OCI-LY3 (cell line): ENCODE data around the gene E2F2.

Experiments used
- H2AFZ ChIP-seq: fragments of 200-600, 300-600 bp; shearing (Covaris generic); 2 replicates; pipeline ENCODE4 v1.6.0; 2014; ENCODE audit warnings: antibody characterized with exemption, low read depth, low read length
- H3K27ac ChIP-seq: fragments of 200-600, 300-600 bp; sonication (generic); 2 replicates; pipeline ENCODE4 v1.5.1; 2014; ENCODE audit warnings: mild to moderate bottlenecking, low read length, moderate library complexity, mixed read lengths
- H3K27me3 ChIP-seq: fragments of 200-600, 300-600 bp; sonication (generic); 2 replicates; pipeline ENCODE4 v1.6.1; 2014; ENCODE audit warnings: low read depth, low read length, mixed read lengths
- H3K36me3 ChIP-seq: fragments of 200-600, 300-600 bp; sonication (generic); replicated peaks from 2 replicates; pipeline ENCODE3; 2014; ENCODE audit warnings: low read depth, low read length, mixed read lengths
- H3K4me1 ChIP-seq: fragments of 300-600, 200-600 bp; sonication (generic); 2 replicates; pipeline ENCODE4 v1.6.1; 2014; ENCODE audit warnings: low read length, mixed read lengths
- H3K4me2 ChIP-seq: fragments of 200-600, 300-600 bp; sonication (generic); 2 replicates; pipeline ENCODE4 v1.6.1; 2014; ENCODE audit warnings: low read length, mixed read lengths
- H3K4me3 ChIP-seq: fragments of 300-600, 200-600 bp; sonication (generic); 2 replicates; pipeline ENCODE4 v1.5.1; 2014; ENCODE audit warnings: antibody characterized with exemption, mild to moderate bottlenecking, low read length, moderate library complexity
- H3K79me2 ChIP-seq: fragments of 300-600, 200-600 bp; shearing (Covaris generic); 2 replicates; pipeline ENCODE4 v1.6.1; 2014; ENCODE audit warnings: mild to moderate bottlenecking, low read length, mixed read lengths
- H3K9ac ChIP-seq: fragments of 300-600, 200-600 bp; shearing (Covaris generic); 2 replicates; pipeline ENCODE4 v1.6.0; 2014; ENCODE audit warnings: mild to moderate bottlenecking, low read length, moderate library complexity
- H3K9me3 ChIP-seq: fragments of 200-600, 300-600 bp; shearing (Covaris generic); 2 replicates; pipeline ENCODE4 v1.6.1; 2014; ENCODE audit warnings: low read length, mixed read lengths; ENCODE audit not compliant: insufficient read depth
- H4K20me1 ChIP-seq: fragments of 200-600, 300-600 bp; sonication (generic); 2 replicates; pipeline ENCODE4 v1.6.1; 2016; ENCODE audit warnings: low read length, mixed read lengths; ENCODE audit not compliant: insufficient read depth
- CTCF ChIP-seq: fragments of 200-600, 300-600 bp; sonication (generic); IDR thresholded peaks from 2 replicates; pipeline ENCODE4 v1.5.1; 2014; ENCODE audit warnings: antibody characterized with exemption, low read length, low read depth
- EZH2phosphoT487 ChIP-seq: fragments of 200-600 bp; shearing (Covaris generic); IDR thresholded peaks from 2 replicates; pipeline ENCODE4 v1.6.1; 2018; ENCODE audit warnings: antibody characterized with exemption, mixed run types, low read depth

The E2F2 gene

GRCh38 chr1:23529146-23530086 is 1.6 kb downstream of the E2F2 start:
- no peak for TF ChIP-seq CTCF
- H3K79me2 ChIP-seq, result peaks cover 29% of the 10 kb centered on the region
- peaks cover 18% of the 10 kb centered on the region for H4K20me1 ChIP-seq
- peak overlapping the region; percentile 91 for H3K4me3 ChIP-seq
- no peak overlapping the region for H3K27ac ChIP-seq
- H3K4me2 ChIP-seq, result peak overlapping the region; percentile 96
- no peaks in the 10 kb centered on the region for H3K27me3 ChIP-seq
- H2AFZ ChIP-seq, result no peak overlapping the region
- no peaks in the 10 kb centered on the region for H3K36me3 ChIP-seq
- peak overlapping the region; percentile 95 for H3K9ac ChIP-seq
- H3K4me1 ChIP-seq, result peaks cover 78% of the 10 kb centered on the region
- H3K9me3 ChIP-seq, result no peaks in the 10 kb centered on the region

- no peak overlapping the region for H3K9ac ChIP-seq
- H3K4me1 ChIP-seq, result peaks cover 72% of the 10 kb centered on the region
- H3K79me2 ChIP-seq, result peaks cover 29% of the 10 kb centered on the region
- peak overlapping the region; percentile 91 for H3K4me3 ChIP-seq
- peak overlapping the region; percentile 50 for H3K27ac ChIP-seq
- H4K20me1 ChIP-seq, result peaks cover 18% of the 10 kb centered on the region
- H3K27me3 ChIP-seq, result no peaks in the 10 kb centered on the region
- peak overlapping the region; percentile 96 for H3K4me2 ChIP-seq
- no peak overlapping the region for H2AFZ ChIP-seq
- no peaks in the 10 kb centered on the region for H3K9me3 ChIP-seq
- TF ChIP-seq CTCF (no peak), EZH2phosphoT487 (no peak)
- H3K36me3 ChIP-seq, result no peaks in the 10 kb centered on the region
Measured at GRCh38 chr1:23528250-23528978, 2.6 kb downstream of the E2F2 start.

DNA sequence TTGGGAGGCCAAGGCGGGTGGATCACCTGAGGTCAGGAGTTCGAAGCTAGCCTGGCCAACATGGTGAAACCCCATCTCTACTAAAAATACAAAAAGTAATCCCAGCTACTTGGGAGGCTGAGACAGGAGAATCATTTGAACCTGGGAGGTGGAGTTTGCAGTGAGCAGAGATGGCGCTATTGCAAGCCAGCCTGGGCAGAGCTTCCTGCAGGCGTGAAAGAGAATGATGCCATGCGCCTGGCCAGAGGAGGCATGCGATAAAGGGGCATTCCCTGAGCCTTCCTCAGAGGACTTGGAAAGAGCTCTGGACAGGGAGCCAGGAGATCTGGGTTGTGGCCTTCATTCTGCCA is 3.2 kb downstream of the E2F2 start:
- Histone ChIP-seq H3K4me1 (peaks cover 68% of the 10 kb centered on the region), H3K27ac (no peak overlapping the region), H3K9ac (no peak overlapping the region), H3K27me3 (no peaks in the 10 kb centered on the region), H3K4me2 (peak overlapping the region; percentile 96), H3K9me3 (no peaks in the 10 kb centered on the region), H3K4me3 (no peak overlapping the region), H3K36me3 (no peaks in the 10 kb centered on the region), H3K79me2 (peaks cover 29% of the 10 kb centered on the region), H2AFZ (no peak overlapping the region), H4K20me1 (peaks cover 18% of the 10 kb centered on the region)
- TF ChIP-seq CTCF (0 out of 2 replicates have a peak, but pooled peaks have one; percentile 8), EZH2phosphoT487 (no peak)

GRCh38 chr1:23527366-23527765 is 3.7 kb downstream of the E2F2 start:
- Histone ChIP-seq H3K9me3 (no peaks in the 10 kb centered on the region), H3K36me3 (no peaks in the 10 kb centered on the region), H3K4me3 (no peak overlapping the region), H3K27me3 (no peaks in the 10 kb centered on the region), H3K27ac (no peak overlapping the region), H3K4me2 (no peak overlapping the region), H2AFZ (no peak overlapping the region), H3K79me2 (peaks cover 29% of the 10 kb centered on the region), H4K20me1 (peaks cover 18% of the 10 kb centered on the region), H3K4me1 (peaks cover 71% of the 10 kb centered on the region), H3K9ac (no peak overlapping the region)
- TF ChIP-seq EZH2phosphoT487 (no peak), CTCF (no peak)
